ENCODE data around the gene ROR2. TPM values are rescaled to one million over a fixed set of nuclear protein-coding genes. Genes with fewer than 3 reads are reported as not detected.

ROR2 gene
- polyA plus RNA-seq, 3 donors = not detected

- Mint-ChIP-seq H3K27me3 (ENCODE audit: low read depth in 3 of 3) (peaks cover 8 to 11% (median 8%) of the 10 kb centered on the region in 3 donors), H3K9me3 (peaks cover 0 to 6% (median 2%) of the 10 kb centered on the region in 7 donors), H3K36me3 (no peaks in the 10 kb centered on the region), H3K4me1 (no peaks in the 10 kb centered on the region), H3K27ac (no peak overlapping the region), H3K4me3 (no peak overlapping the region)
- Histone ChIP-seq H3K9ac (ENCODE audit: insufficient read depth, low read length, poor library complexity, severe bottlenecking) (no peak overlapping the region), H3K9me3 (replicated peaks in 1 of 2; ENCODE audit: control insufficient read depth in 1 of 2, insufficient read depth in 1 of 2, low read length in 2 of 2) (peaks cover 0 to 2% of the 10 kb centered on the region in 2 donors), H3K4me3 (replicated peaks in 1 of 3; ENCODE audit: low read depth in 2 of 3, low read length in 3 of 3) (no peak overlapping the region), H3K36me3 (replicated peaks in 1 of 2; ENCODE audit: control insufficient read depth in 1 of 2, insufficient read depth in 2 of 2, low read length in 2 of 2) (no peaks in the 10 kb centered on the region), H3K27ac (ENCODE audit: low read depth in 1 of 2, low read length in 2 of 2) (no peak overlapping the region), H3K27me3 (ENCODE audit: control insufficient read depth in 2 of 2, insufficient read depth in 2 of 2, low read length in 2 of 2) (no peaks in the 10 kb centered on the region), H3K4me1 (ENCODE audit: control insufficient read depth in 1 of 2, insufficient read depth in 2 of 2, low read length in 2 of 2) (no peaks in the 10 kb centered on the region), H3K79me2 (ENCODE audit: insufficient read depth, low read length) (no peaks in the 10 kb centered on the region), H3K4me2 (replicated peaks; ENCODE audit: extremely low read depth, low read length, poor library complexity, severe bottlenecking) (no peak overlapping the region), H2AFZ (ENCODE audit: insufficient read depth, low read depth, low read length, poor library complexity, severe bottlenecking) (no peak overlapping the region), H4K20me1 (ENCODE audit: insufficient read depth, low read length) (no peaks in the 10 kb centered on the region)
- 72% methylated on average over 4 of the region's 5 CpGs for WGBS (ENCODE audit: insufficient coverage)
- DNase-seq = no peak
- intact Hi-C loops (cut with micrococcal nuclease) = no loop called here
- TF ChIP-seq CTCF (IDR thresholded peaks at IDR 0.05) = no peak
Measured at GRCh38 chr9:91865041-91865440, 85.0 kb downstream of the ROR2 start.

GRCh38 chr9:91864380-91864779 is 85.6 kb downstream of the ROR2 start:
- Histone ChIP-seq H3K9ac (ENCODE audit: insufficient read depth, low read length, poor library complexity, severe bottlenecking) (no peak overlapping the region), H3K79me2 (ENCODE audit: insufficient read depth, low read length) (no peaks in the 10 kb centered on the region), H3K4me3 (replicated peaks in 1 of 3; ENCODE audit: low read depth in 2 of 3, low read length in 3 of 3) (no peak overlapping the region), H3K36me3 (replicated peaks in 1 of 2; ENCODE audit: control insufficient read depth in 1 of 2, insufficient read depth in 2 of 2, low read length in 2 of 2) (no peaks in the 10 kb centered on the region), H4K20me1 (ENCODE audit: insufficient read depth, low read length) (no peaks in the 10 kb centered on the region), H3K27ac (ENCODE audit: low read depth in 1 of 2, low read length in 2 of 2) (no peak overlapping the region), H3K9me3 (replicated peaks in 1 of 2; ENCODE audit: control insufficient read depth in 1 of 2, insufficient read depth in 1 of 2, low read length in 2 of 2) (peaks cover 0 to 2% of the 10 kb centered on the region in 2 donors), H2AFZ (ENCODE audit: insufficient read depth, low read depth, low read length, poor library complexity, severe bottlenecking) (no peak overlapping the region), H3K4me2 (replicated peaks; ENCODE audit: extremely low read depth, low read length, poor library complexity, severe bottlenecking) (no peak overlapping the region), H3K4me1 (ENCODE audit: control insufficient read depth in 1 of 2, insufficient read depth in 2 of 2, low read length in 2 of 2) (no peaks in the 10 kb centered on the region), H3K27me3 (ENCODE audit: control insufficient read depth in 2 of 2, insufficient read depth in 2 of 2, low read length in 2 of 2) (no peaks in the 10 kb centered on the region)
- H3K27me3 Mint-ChIP-seq (ENCODE audit: low read depth in 3 of 3) = peaks cover 8 to 11% (median 8%) of the 10 kb centered on the region in 3 donors
- H3K27ac Mint-ChIP-seq = no peak overlapping the region
- intact Hi-C loops (cut with micrococcal nuclease) = no loop called here
- H3K36me3 Mint-ChIP-seq = no peaks in the 10 kb centered on the region
- TF ChIP-seq CTCF (IDR thresholded peaks at IDR 0.05) = no peak
- no peak for DNase-seq
- WGBS (ENCODE audit: insufficient coverage) = 100% methylated on average over 1 of the region's 4 CpGs
- H3K4me1 Mint-ChIP-seq = no peaks in the 10 kb centered on the region
- H3K4me3 Mint-ChIP-seq = no peak overlapping the region
- peaks cover 0 to 6% (median 2%) of the 10 kb centered on the region in 7 donors for H3K9me3 Mint-ChIP-seq
